H1 (cell line): ENCODE measurements around the gene NAT10. TPM values are rescaled to one million over a fixed set of nuclear protein-coding genes. Genes with fewer than 3 reads are reported as not detected.

Experiments used
- BRCA1 ChIP-seq: IDR thresholded peaks from 2 replicates; pipeline ENCODE4 v1.6.1; 2012; ENCODE audit warnings: low read depth, low read length, improper control_type of control experiment
- EZH2 ChIP-seq: fragments of 200-600 bp; sonication (generic); IDR thresholded peaks from 2 replicates; pipeline ENCODE4 v1.7.1; 2012; ENCODE audit warnings: low read depth, mild to moderate bottlenecking, moderate library complexity, low read length, inconsistent platforms; ENCODE audit not compliant: severe bottlenecking
- JUND ChIP-seq: IDR thresholded peaks from 2 replicates; pipeline ENCODE4 v1.6.1; 2011; ENCODE audit warnings: mild to moderate bottlenecking, improper control_type of control experiment, low read length
- KDM5A ChIP-seq: fragments of 200-600 bp; IDR thresholded peaks from 2 replicates; pipeline ENCODE4 v1.7.1; 2012; ENCODE audit warnings: mild to moderate bottlenecking, low read length, inconsistent platforms, mixed read lengths
- POLR2A ChIP-seq, 2 experiments: IDR thresholded peaks; 1 replicate in 1 of 2; 2 replicates in 1 of 2; pipeline ENCODE4 v1.6.1; 2011; ENCODE audit warnings: low read depth in 2 of 2, low read length in 2 of 2, mild to moderate bottlenecking in 2 of 2; ENCODE audit errors: control extremely low read depth in 1 of 2
- polyA plus RNA-seq, 7 experiments: library from polyadenylated mRNA; depleted of rRNA in 3 of 7; stranded (reverse) in 5 of 7; unstranded in 2 of 7; fragments of >200 nt in 5 of 7; fragments of 200-250 nt in 2 of 7; gene quantifications; 1 replicate in 5 of 7; 2 replicates in 1 of 7; 4 replicates in 1 of 7; pipeline versions ENCODE4 v1.2.1 to v1.2.3, GENCODE V29; 2011 to 2013; ENCODE audit warnings: missing spikeins in 2 of 7, mixed read lengths in 2 of 7
- total RNA-seq: library from RNA; stranded (reverse); fragmentation: NEBNext Ultra II Directional; extraction: Animal tissue kit (Norgen Biotek cat#: 25700); gene quantifications from 2 replicates; pipeline ENCODE4 v1.2.1, GENCODE V29; 2021
- TF ChIP-seq, protein P1 (sequence below): IDR thresholded peaks from 2 replicates; pipeline ENCODE4 v1.6.1; 2011; ENCODE audit warnings: low read depth, mild to moderate bottlenecking, low read length; ENCODE audit not compliant: insufficient read depth

The NAT10 gene
- total and polyA plus RNA-seq, 2 of the 8 experiments (the other 6 are each of a cell fraction or from before 2014, with no cell fraction given) = 66.3 to 89.6 TPM

- TF ChIP-seq KDM5A (no peak), POLR2A (IDR thresholded peaks at IDR 0.05; ENCODE audit: control extremely low read depth in 1 of 2, low read depth in 2 of 2, low read length in 2 of 2) (no peak), JUND (no peak), BRCA1 (no peak), EZH2 (no peak)
- TF ChIP-seq, protein P1, sequence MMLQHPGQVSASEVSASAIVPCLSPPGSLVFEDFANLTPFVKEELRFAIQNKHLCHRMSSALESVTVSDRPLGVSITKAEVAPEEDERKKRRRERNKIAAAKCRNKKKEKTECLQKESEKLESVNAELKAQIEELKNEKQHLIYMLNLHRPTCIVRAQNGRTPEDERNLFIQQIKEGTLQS = no peak
Measured at GRCh38 chr11:34147581-34147980, 42.2 kb downstream of the NAT10 start (continued).
